GM19043 (cell line): ENCODE measurements around the gene CDCA5.
"Not testable (repeated sequence)": the region's sequence is repeated elsewhere in the genome, so short reads cannot be mapped to it uniquely, and the experiment has no call there.

Experiments used
- ATAC-seq: cut with Tn5 transposase; IDR thresholded peaks from one replicate; pipeline ENCODE4 v1.9.1; 2021; ENCODE audit warnings: low read depth; ENCODE audit not compliant: unreplicated experiment

CDCA5 gene

DNA sequence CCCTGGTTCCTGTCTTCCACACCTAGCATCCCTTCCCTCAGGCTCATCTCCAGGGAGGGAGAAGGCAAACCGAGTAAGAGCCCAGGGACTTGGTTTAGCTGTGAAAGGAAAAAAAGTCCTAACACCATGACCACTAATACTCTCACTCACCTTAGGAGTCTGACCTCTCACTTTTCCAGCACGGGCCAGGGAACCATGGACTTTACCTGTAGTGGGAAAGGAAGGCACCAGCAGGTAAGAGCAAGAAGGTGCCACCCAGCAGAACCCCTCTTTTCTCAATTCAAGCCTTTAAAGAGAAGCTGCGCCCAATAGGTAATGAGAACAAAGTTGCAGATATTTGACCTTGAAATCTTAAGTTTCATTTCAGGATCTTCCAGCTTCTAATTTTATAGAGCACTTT lies 37.0 kb upstream of the CDCA5 start:
- ATAC-seq: no peak

DNA sequence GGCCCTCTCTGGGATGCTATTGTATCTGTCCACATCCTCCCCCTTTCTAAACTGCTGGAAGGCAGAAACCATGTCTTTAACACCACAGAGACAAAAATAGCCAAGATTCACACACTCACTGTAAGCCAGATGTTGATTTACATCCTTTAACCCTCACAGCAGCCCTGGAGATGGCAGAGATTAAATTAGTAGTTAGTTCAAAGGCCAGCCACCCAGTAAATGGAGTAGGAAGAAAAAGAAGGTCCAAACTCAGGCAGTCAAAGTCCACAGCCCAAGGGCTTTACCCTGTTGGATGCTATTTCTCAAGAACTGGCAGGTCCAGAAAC lies 35.8 kb upstream of the CDCA5 start:
- no peak for ATAC-seq

- ATAC-seq: not testable (repeated sequence)
These were observed 35.2 kb upstream of the CDCA5 start for GRCh38 chr11:65118891-65119669.

GRCh38 chr11:65118097-65118837 lies 34.4 kb upstream of the CDCA5 start:
- no peak for ATAC-seq

GRCh38 chr11:65117206-65118096 lies 33.6 kb upstream of the CDCA5 start, which contains the start of gene ZNHIT2:
Gene ZNHIT2 (minus strand): TSS chr11:65117701. CDS start chr11:65117653, 48 bp downstream.
- ATAC-seq: peak; percentile 62

- no peak for ATAC-seq
These were observed 32.7 kb upstream of the CDCA5 start for GRCh38 chr11:65116370-65117205.

- no peak for ATAC-seq
These were observed 31.7 kb upstream of the CDCA5 start for GRCh38 chr11:65115361-65116082.

DNA sequence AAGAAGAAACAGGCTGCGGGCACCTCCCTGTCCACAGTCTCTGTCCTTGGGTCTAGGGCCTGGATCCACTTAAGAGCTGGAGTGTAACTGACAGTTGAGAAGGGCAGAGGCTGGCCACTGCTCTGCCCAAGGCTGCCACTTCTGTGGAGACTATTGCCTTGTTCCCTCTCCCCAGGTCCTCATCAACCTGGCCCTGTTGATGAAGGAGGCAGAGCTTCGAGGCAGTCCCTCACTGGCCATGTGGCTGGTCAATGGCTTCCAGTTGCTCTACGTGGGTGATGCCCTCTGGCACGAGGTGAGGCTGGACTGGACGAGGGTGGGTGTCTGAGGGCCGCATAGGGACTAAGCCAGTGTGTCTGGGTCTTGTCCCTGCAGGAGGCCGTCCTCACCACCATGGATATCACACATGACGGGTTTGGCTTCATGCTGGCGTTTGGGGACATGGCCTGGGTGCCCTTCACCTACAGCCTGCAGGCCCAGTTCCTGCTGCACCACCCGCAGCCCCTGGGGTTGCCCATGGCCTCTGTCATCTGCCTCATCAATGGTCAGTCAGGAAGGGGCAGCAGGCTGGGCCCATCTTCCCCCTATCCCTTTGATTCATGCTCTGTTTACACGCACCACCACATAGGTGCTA lies 30.8 kb upstream of the CDCA5 start:
- no peak for ATAC-seq

- ATAC-seq: no peak
These were observed 30.0 kb upstream of the CDCA5 start for GRCh38 chr11:65113839-65114238.

DNA sequence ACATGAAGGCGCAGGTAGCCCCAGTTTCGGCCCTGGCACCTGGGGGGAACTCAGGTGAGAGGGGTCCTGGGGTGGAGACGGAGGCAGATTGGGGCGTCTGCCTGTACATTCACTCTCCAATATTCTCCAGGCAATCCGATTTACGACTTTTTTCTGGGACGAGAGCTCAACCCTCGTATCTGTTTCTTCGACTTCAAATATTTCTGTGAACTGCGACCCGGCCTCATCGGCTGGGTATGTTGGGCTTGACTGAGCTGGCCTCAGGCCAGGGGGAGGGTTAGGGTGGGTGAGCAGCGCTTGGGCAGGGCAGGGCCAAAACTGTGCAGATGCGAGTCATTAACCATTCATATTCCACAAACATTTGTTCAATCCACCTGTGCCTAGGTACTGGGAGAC lies 29.5 kb upstream of the CDCA5 start:
- no peak for ATAC-seq

- ATAC-seq: no peak
These were observed 28.9 kb upstream of the CDCA5 start for GRCh38 chr11:65112546-65113360.

DNA sequence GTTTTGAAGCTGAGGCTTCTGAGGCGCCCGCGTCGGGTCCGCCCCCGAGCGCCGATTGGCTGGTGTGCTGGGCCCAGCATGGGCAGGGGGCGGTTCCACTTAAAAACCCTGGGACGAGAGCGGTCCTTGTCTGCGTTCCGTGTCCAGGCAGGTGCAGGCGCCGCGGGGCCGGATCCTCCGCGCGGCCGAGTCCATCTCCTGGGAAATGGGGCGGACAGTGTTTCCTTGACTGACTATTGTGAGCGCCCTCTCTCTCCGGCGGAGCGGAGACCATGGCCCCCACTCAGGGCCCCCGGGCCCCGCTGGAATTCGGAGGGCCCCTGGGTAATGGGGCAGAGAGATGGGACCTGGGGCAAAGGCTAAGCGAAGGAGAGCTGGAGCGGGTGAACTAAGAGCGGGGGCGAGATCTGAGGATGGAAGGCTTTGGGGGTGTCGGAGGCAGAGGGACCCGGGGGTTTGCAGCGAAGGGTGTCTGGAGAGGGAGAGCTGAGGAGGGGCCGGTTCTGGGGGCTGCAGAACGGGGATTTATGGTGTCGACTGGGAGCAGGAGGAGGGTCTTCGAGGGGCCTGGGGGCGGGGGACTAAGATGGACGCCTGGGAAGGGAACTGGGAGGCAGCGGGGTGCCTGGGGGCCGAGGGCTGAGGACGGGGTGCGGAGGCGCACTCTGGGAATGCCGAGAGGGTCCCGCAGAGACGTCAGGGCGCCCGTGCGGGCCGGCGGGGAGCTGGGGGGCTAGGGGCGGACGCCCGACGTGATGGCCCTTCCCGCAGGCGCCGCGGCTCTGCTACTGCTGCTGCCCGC lies 28.1 kb upstream of the CDCA5 start, which contains the start of gene TM7SF2:
Gene TM7SF2 (plus strand): TSS at position 129 of the 802 bp plus-strand sequence. CDS start 144 bp downstream, at position 273.
- ATAC-seq: peak; percentile 57

DNA sequence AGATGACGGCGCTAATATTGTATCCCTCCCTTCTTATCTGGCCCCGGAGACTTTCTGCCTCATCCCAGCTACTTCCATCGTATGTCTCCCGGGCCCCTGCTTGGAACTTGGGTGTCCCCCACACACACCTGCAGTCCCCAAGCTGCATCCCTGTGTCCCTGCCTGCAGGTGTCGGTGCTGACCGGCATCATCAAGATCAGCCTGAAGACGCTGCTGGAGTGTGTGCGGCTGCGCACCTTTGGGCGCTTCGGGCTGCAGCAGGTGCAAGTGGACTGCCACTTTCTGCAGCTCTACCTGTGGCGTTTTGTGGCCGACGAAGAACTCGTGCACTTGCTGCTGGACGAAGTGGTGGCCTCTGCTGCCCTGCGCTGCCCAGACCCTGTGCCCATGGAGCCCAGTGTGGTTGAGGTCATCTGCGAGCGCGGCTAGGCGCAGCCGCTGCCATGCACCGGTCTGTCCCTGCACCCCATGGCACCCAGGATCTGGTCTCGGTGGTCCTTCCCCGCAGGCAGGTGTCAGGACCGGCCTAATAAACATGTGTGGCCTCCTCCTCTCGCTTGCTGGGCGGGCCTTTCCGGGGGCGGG lies 27.4 kb upstream of the CDCA5 start:
- no peak for ATAC-seq

- ATAC-seq: no peak
These were observed 26.6 kb upstream of the CDCA5 start for GRCh38 chr11:65110354-65110861.

DNA sequence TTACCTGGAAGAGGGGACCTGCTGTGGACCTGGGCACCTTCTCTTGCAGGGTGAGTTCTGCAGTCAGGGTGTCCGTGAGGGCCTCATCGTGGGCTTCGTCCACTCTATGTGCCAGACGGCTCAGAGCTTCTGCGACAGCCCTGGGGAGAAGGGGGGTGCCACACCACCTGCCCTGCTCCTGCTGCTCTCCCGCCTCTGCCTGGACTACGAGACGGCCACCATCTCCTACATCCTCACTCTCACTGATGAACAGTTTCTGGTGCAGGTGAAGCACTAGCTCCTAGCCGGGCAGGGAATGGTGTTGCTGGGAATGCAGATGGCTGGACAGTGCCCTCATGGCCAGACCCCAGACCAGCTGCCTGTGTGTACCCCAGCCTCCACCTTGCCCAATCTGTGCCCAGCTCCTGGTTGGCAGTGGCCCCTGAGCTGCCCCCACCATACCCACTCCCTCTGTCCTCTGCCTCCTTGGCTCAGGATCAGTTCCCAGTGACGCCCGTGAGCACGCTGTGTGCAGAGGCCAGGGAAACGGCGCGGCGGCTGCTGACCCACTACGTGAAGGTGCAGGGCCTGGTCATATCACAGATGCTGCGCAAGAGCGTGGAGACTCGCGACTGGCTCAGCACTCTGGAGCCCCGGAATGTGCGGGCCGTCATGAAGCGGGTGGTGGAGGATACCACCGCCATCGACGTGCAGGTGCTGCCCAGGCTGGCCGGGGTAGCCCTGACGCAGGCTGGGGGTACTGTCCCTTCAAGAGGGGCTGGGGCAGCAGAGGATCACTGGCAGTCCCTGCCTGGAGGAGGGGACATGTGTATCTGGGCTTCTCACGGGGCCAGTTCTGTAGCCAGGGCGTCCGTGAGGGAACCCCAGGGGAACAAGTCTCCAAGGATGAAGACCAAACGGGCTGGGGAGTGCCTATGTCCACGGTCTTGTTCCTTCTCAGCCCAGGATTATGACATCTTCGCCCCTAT lies 25.7 kb upstream of the CDCA5 start:
- ATAC-seq: no peak
